ENCODE data around the gene TMEM11.

- TF ChIP-seq, protein P1, sequence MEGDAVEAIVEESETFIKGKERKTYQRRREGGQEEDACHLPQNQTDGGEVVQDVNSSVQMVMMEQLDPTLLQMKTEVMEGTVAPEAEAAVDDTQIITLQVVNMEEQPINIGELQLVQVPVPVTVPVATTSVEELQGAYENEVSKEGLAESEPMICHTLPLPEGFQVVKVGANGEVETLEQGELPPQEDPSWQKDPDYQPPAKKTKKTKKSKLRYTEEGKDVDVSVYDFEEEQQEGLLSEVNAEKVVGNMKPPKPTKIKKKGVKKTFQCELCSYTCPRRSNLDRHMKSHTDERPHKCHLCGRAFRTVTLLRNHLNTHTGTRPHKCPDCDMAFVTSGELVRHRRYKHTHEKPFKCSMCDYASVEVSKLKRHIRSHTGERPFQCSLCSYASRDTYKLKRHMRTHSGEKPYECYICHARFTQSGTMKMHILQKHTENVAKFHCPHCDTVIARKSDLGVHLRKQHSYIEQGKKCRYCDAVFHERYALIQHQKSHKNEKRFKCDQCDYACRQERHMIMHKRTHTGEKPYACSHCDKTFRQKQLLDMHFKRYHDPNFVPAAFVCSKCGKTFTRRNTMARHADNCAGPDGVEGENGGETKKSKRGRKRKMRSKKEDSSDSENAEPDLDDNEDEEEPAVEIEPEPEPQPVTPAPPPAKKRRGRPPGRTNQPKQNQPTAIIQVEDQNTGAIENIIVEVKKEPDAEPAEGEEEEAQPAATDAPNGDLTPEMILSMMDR (conservative IDR thresholded peaks at IDR 0.05 in 1 of 2, IDR thresholded peaks at IDR 0.05 in 1 of 2; ENCODE audit: extremely low read depth in 1 of 2, insufficient read depth in 1 of 2, low read depth in 1 of 2, low read length in 2 of 2), result no peak
- TF ChIP-seq EZH2 (IDR thresholded peaks at IDR 0.05; ENCODE audit: borderline replicate concordance, low read length), result no peak
These were observed 49.7 kb downstream of the TMEM11 start for GRCh38 chr17:21164216-21164615.
